Osteoblast (primary cell): ENCODE results near the gene SPA17. TPM values are rescaled to one million over a fixed set of nuclear protein-coding genes. Genes with fewer than 3 reads are reported as not detected.
A peak's percentile ranks its signal among the peaks of the same experiment; 100 is the strongest.

Source experiments
- DNase-seq: peaks from one replicate; pipeline ENCODE4 v3.0.0; 2011; ENCODE audit warnings: low spot score, mixed read lengths; ENCODE audit not compliant: insufficient read length; ENCODE audit errors: missing footprints
- H2AFZ ChIP-seq: 2 replicates; pipeline ENCODE4 v1.6.0; 2011; ENCODE audit warnings: mild to moderate bottlenecking, low read length
- H3K27ac ChIP-seq: 2 replicates; pipeline ENCODE4 v1.5.1; 2011; ENCODE audit warnings: mild to moderate bottlenecking, low read depth, low read length, moderate library complexity
- H3K27me3 ChIP-seq: 2 replicates; pipeline ENCODE4 v1.6.0; 2012; ENCODE audit warnings: mild to moderate bottlenecking, control low read depth, inconsistent platforms, low read length, moderate library complexity; ENCODE audit not compliant: insufficient read depth
- H3K36me3 ChIP-seq: 2 replicates; pipeline ENCODE4 v1.5.1; 2011; ENCODE audit warnings: mild to moderate bottlenecking, low read length, control low read depth, moderate library complexity; ENCODE audit not compliant: insufficient read depth
- H3K4me1 ChIP-seq: 2 replicates; pipeline ENCODE4 v1.5.1; 2011; ENCODE audit warnings: mild to moderate bottlenecking, low read length, control low read depth, moderate library complexity; ENCODE audit not compliant: insufficient read depth
- H3K4me2 ChIP-seq: 2 replicates; pipeline ENCODE4 v1.6.0; 2011; ENCODE audit warnings: mild to moderate bottlenecking, low read length; ENCODE audit not compliant: insufficient read depth
- H3K4me3 ChIP-seq: fragments of 200-600 bp; sonication (generic); 3 replicates; pipeline ENCODE4 v1.5.1; 2012; ENCODE audit warnings: mild to moderate bottlenecking, low read length, inconsistent platforms; ENCODE audit not compliant: insufficient read depth
- H3K79me2 ChIP-seq: 2 replicates; pipeline ENCODE4 v1.6.0; 2012; ENCODE audit warnings: mild to moderate bottlenecking, low read length, control low read depth, inconsistent platforms; ENCODE audit not compliant: insufficient read depth
- H3K9me3 ChIP-seq: 2 replicates; pipeline ENCODE4 v1.5.1; 2011; ENCODE audit warnings: low read depth, low read length, control low read depth
- H4K20me1 ChIP-seq: 2 replicates; pipeline ENCODE4 v1.6.0; 2012; ENCODE audit warnings: mild to moderate bottlenecking, low read length, control low read depth; ENCODE audit not compliant: insufficient read depth
- total RNA-seq: library from RNA; depleted of rRNA; stranded (reverse); fragments of >200 nt; gene quantifications from 2 replicates; pipeline ENCODE4 v1.2.3, GENCODE V29; 2012
- TF ChIP-seq, protein P1 (sequence below): IDR thresholded peaks from 2 replicates; pipeline ENCODE4 v1.5.1; 2011; ENCODE audit warnings: mild to moderate bottlenecking, low read depth, low read length, moderate library complexity; ENCODE audit errors: extremely low read depth

The SPA17 gene
- total RNA-seq, 1 donor = 8.0 TPM

GRCh38 chr11:124718801-124719200, 45.1 kb downstream of the SPA17 start:
- no peaks in the 10 kb centered on the region for H3K36me3 ChIP-seq
- H3K4me1 ChIP-seq = peaks cover 9% of the 10 kb centered on the region
- H3K79me2 ChIP-seq = no peaks in the 10 kb centered on the region
- no peak overlapping the region for H3K27ac ChIP-seq
- H4K20me1 ChIP-seq = no peaks in the 10 kb centered on the region
- peaks cover 77% of the 10 kb centered on the region for H3K27me3 ChIP-seq
- no peaks in the 10 kb centered on the region for H3K9me3 ChIP-seq
- H3K4me3 ChIP-seq = no peak overlapping the region
- DNase-seq = no peak
- TF ChIP-seq, protein P1, sequence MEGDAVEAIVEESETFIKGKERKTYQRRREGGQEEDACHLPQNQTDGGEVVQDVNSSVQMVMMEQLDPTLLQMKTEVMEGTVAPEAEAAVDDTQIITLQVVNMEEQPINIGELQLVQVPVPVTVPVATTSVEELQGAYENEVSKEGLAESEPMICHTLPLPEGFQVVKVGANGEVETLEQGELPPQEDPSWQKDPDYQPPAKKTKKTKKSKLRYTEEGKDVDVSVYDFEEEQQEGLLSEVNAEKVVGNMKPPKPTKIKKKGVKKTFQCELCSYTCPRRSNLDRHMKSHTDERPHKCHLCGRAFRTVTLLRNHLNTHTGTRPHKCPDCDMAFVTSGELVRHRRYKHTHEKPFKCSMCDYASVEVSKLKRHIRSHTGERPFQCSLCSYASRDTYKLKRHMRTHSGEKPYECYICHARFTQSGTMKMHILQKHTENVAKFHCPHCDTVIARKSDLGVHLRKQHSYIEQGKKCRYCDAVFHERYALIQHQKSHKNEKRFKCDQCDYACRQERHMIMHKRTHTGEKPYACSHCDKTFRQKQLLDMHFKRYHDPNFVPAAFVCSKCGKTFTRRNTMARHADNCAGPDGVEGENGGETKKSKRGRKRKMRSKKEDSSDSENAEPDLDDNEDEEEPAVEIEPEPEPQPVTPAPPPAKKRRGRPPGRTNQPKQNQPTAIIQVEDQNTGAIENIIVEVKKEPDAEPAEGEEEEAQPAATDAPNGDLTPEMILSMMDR = no peak
- no peak overlapping the region for H2AFZ ChIP-seq
- H3K4me2 ChIP-seq = peak overlapping the region; percentile 85

- Histone ChIP-seq H3K27ac (no peak overlapping the region), H4K20me1 (no peaks in the 10 kb centered on the region), H3K4me2 (no peak overlapping the region), H3K79me2 (no peaks in the 10 kb centered on the region), H3K4me3 (no peak overlapping the region), H3K9me3 (no peaks in the 10 kb centered on the region), H2AFZ (no peak overlapping the region), H3K36me3 (no peaks in the 10 kb centered on the region), H3K27me3 (peaks cover 84% of the 10 kb centered on the region), H3K4me1 (peaks cover 9% of the 10 kb centered on the region)
- TF ChIP-seq, protein P1 = no peak
- DNase-seq = no peak
These were observed 45.8 kb downstream of the SPA17 start for GRCh38 chr11:124719534-124719933.

GRCh38 chr11:124722176-124722575, 48.5 kb downstream of the SPA17 start:
- H3K9me3 ChIP-seq = no peaks in the 10 kb centered on the region
- TF ChIP-seq, protein P1 = no peak
- H3K79me2 ChIP-seq = no peaks in the 10 kb centered on the region
- DNase-seq = no peak
- H3K4me3 ChIP-seq = no peak overlapping the region
- H3K36me3 ChIP-seq = no peaks in the 10 kb centered on the region
- H2AFZ ChIP-seq = no peak overlapping the region
- H3K4me2 ChIP-seq = no peak overlapping the region
- H3K27me3 ChIP-seq = peaks cover 75% of the 10 kb centered on the region
- H4K20me1 ChIP-seq = no peaks in the 10 kb centered on the region
- H3K27ac ChIP-seq = no peak overlapping the region
- peaks cover 20% of the 10 kb centered on the region for H3K4me1 ChIP-seq

DNA sequence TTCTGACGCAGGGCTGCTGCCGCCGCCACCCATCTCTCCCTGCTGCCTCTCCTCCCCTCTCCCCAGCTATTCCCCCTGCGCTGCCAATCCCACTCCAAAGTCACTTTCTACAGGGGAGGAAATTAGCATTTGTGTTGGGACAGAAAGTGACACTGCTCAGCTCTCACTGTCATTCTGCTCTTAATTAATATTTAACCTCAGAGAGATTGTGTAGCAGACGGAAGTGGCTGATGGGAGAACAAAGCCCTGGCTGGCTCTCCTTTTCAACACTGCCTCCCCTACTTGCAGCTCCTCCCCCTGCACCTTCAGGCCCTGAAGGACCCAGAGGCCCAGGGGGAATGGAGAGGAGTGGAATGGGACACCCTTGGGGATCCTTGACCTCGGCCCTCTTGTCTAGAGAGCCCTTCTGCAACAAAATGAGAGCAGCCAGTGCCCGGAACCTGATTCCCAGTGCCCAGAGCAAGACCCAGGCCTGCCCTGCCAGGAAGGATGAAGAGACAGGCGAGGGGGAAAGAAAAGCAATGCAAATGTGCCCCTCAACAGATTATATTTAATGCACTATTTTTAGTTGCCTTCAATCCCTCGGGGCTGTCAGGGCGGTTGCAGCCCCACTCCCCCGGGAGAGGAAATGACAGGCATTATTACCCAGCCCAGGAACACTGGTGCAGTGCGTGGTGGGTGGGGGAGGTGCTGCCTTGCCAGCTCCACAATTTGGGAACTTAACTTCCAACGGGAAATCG, 51.4 kb downstream of the SPA17 start:
- Histone ChIP-seq H3K27ac (no peak overlapping the region), H3K4me2 (peak overlapping the region; percentile 63), H3K79me2 (no peaks in the 10 kb centered on the region), H3K4me3 (no peak overlapping the region), H3K27me3 (peaks cover 46% of the 10 kb centered on the region), H3K4me1 (peaks cover 10% of the 10 kb centered on the region), H3K9me3 (no peaks in the 10 kb centered on the region), H4K20me1 (no peaks in the 10 kb centered on the region), H2AFZ (no peak overlapping the region), H3K36me3 (no peaks in the 10 kb centered on the region)
- TF ChIP-seq, protein P1 = no peak
- no peak for DNase-seq
